Hematopoietic multipotent progenitor cell treated with erythropoietin and hydrocortisone succinate and interleukin-3 and kit ligand, for 8 days (in vitro differentiated cells): Measurements from ENCODE around the gene ADAMTS18.

Source experiments
- DNase-seq: peaks from one replicate; pipeline ENCODE4 v3.0.0-alpha.2; 2015

Gene ADAMTS18

GRCh38 chr16:77435272-77435820 lies 512 bp upstream of the ADAMTS18 start:
- DNase-seq = no peak

GRCh38 chr16:77434022-77434529 lies 758 bp downstream of the ADAMTS18 start:
- no peak for DNase-seq

- no peak for DNase-seq
Measured at GRCh38 chr16:77433146-77433545, 1.7 kb downstream of the ADAMTS18 start.

- no peak for DNase-seq
Measured at GRCh38 chr16:77432264-77432663, 2.6 kb downstream of the ADAMTS18 start.

GRCh38 chr16:77430787-77431585 lies 3.8 kb downstream of the ADAMTS18 start:
- DNase-seq = no peak

- no peak for DNase-seq
Measured at GRCh38 chr16:77430360-77430759, 4.5 kb downstream of the ADAMTS18 start.

- DNase-seq = no peak
Measured at GRCh38 chr16:77424871-77425604, 9.8 kb downstream of the ADAMTS18 start.

GRCh38 chr16:77422196-77422784 lies 12.5 kb downstream of the ADAMTS18 start:
- no peak for DNase-seq

GRCh38 chr16:77416939-77417480 lies 17.8 kb downstream of the ADAMTS18 start:
- DNase-seq = no peak

GRCh38 chr16:77414752-77415231 lies 20.0 kb downstream of the ADAMTS18 start:
- DNase-seq = no peak

- DNase-seq = no peak
Measured at GRCh38 chr16:77410449-77410848, 24.4 kb downstream of the ADAMTS18 start.

- DNase-seq = no peak
Measured at GRCh38 chr16:77409311-77409710, 25.5 kb downstream of the ADAMTS18 start.

GRCh38 chr16:77408607-77409006 lies 26.2 kb downstream of the ADAMTS18 start:
- DNase-seq = no peak

GRCh38 chr16:77406680-77407079 lies 28.2 kb downstream of the ADAMTS18 start:
- DNase-seq = peak; percentile 1

GRCh38 chr16:77404775-77405174 lies 30.1 kb downstream of the ADAMTS18 start:
- DNase-seq = no peak

- no peak for DNase-seq
Measured at GRCh38 chr16:77403732-77404131, 31.1 kb downstream of the ADAMTS18 start.

- DNase-seq = no peak
Measured at GRCh38 chr16:77402672-77403071, 32.2 kb downstream of the ADAMTS18 start.

- no peak for DNase-seq
Measured at GRCh38 chr16:77402118-77402517, 32.7 kb downstream of the ADAMTS18 start.

- no peak for DNase-seq
Measured at GRCh38 chr16:77399546-77399945, 35.3 kb downstream of the ADAMTS18 start.

GRCh38 chr16:77399066-77399465 lies 35.8 kb downstream of the ADAMTS18 start:
- DNase-seq = no peak

GRCh38 chr16:77398495-77398894 lies 36.3 kb downstream of the ADAMTS18 start:
- no peak for DNase-seq

- no peak for DNase-seq
Measured at GRCh38 chr16:77396461-77396860, 38.4 kb downstream of the ADAMTS18 start.

- no peak for DNase-seq
Measured at GRCh38 chr16:77394699-77395098, 40.1 kb downstream of the ADAMTS18 start.
